Measurements from ENCODE around the gene WDR53.

DNA sequence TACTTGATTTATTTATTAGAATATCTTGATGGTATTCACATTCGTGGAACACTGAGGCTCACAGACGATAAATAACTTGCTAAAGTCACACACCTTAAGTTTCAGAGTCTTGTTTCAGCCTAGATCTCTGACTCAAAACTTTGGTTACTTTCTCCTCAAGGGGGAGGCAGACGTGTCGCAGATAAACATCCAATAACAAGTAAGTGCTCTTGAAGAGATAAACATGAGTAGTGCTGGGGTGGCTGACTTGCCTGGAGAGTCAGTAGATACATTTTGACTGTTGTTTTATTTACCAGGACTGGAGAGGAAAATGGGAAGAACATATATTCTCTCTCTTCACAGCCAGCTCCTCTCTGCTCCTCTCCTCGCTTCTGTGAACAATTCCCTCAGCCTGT lies 31.4 kb upstream of the WDR53 start:
- no peak for TF ChIP-seq MYC (IDR thresholded peaks at IDR 0.05; ENCODE audit: low read depth, low read length)
- TF ChIP-seq, protein P1, sequence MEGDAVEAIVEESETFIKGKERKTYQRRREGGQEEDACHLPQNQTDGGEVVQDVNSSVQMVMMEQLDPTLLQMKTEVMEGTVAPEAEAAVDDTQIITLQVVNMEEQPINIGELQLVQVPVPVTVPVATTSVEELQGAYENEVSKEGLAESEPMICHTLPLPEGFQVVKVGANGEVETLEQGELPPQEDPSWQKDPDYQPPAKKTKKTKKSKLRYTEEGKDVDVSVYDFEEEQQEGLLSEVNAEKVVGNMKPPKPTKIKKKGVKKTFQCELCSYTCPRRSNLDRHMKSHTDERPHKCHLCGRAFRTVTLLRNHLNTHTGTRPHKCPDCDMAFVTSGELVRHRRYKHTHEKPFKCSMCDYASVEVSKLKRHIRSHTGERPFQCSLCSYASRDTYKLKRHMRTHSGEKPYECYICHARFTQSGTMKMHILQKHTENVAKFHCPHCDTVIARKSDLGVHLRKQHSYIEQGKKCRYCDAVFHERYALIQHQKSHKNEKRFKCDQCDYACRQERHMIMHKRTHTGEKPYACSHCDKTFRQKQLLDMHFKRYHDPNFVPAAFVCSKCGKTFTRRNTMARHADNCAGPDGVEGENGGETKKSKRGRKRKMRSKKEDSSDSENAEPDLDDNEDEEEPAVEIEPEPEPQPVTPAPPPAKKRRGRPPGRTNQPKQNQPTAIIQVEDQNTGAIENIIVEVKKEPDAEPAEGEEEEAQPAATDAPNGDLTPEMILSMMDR (IDR thresholded peaks at IDR 0.05; ENCODE audit: extremely low read depth in 1 of 2, insufficient read depth in 1 of 2, low read depth in 1 of 2, low read length in 2 of 2), result no peak
- no peak for TF ChIP-seq POLR2A (IDR thresholded peaks at IDR 0.05; ENCODE audit: low read depth, low read length)
- TF ChIP-seq EZH2 (IDR thresholded peaks at IDR 0.05; ENCODE audit: borderline replicate concordance, low read depth, low read length, severe bottlenecking), result no peak
- TF ChIP-seq POLR2AphosphoS5 (IDR thresholded peaks at IDR 0.05; ENCODE audit: insufficient read depth, low read depth, low read length), result no peak
- TF ChIP-seq GATA2 (IDR thresholded peaks at IDR 0.05; ENCODE audit: insufficient read depth, insufficient read length, low read depth, low read length), result no peak
- TF ChIP-seq, protein P2, sequence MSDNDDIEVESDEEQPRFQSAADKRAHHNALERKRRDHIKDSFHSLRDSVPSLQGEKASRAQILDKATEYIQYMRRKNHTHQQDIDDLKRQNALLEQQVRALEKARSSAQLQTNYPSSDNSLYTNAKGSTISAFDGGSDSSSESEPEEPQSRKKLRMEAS (IDR thresholded peaks at IDR 0.05; ENCODE audit: insufficient read depth, insufficient read length), result no peak
- TF ChIP-seq JUN (IDR thresholded peaks at IDR 0.05; ENCODE audit: borderline replicate concordance, insufficient read depth, insufficient read length, low read depth), result no peak
- TF ChIP-seq FOS (IDR thresholded peaks at IDR 0.05; ENCODE audit: borderline replicate concordance, insufficient read depth, low read length), result no peak

Data from endothelial cell of umbilical vein (primary cell).